Epithelial cell of esophagus (primary cell): ENCODE results near the gene MIPEP.

Source experiments
- DNase-seq: peaks from one replicate; pipeline ENCODE4 v3.0.0; 2010; ENCODE audit warnings: low read depth
- H3K4me3 ChIP-seq: 2 replicates; pipeline ENCODE4 v1.5.1; 2011; ENCODE audit warnings: mild to moderate bottlenecking, low read length, control low read depth
- CTCF ChIP-seq: IDR thresholded peaks from 2 replicates; pipeline ENCODE4 v1.5.1; 2011; ENCODE audit warnings: low read depth, mild to moderate bottlenecking, low read length, control low read depth, inconsistent platforms; ENCODE audit not compliant: insufficient read depth; ENCODE audit errors: missing control alignments

The MIPEP gene

DNA sequence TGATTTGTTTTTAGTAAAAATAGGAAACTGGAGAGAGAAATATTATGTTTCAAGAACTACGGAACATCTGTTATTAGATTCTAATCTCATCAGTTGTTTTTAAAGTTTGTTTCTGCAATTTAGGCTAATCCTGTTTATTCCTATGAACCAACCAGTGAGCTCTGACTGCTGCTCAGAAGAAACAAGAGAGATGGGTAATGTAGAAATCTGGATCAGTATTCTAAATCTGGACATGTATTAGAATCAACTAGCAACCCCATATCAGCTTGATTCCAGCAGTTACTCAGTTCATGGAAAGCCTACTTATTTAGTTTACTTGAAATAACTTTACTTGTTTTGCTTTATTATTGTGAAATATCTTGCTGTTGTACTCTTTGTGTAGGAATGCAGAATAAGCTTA lies 203.8 kb downstream of the MIPEP start:
- H3K4me3 ChIP-seq = no peak overlapping the region
- DNase-seq = no peak
- no peak for TF ChIP-seq CTCF

- H3K4me3 ChIP-seq = no peak overlapping the region
- TF ChIP-seq CTCF = no peak
- DNase-seq = no peak
Observed at GRCh38 chr13:23684647-23685046, 204.6 kb downstream of the MIPEP start.

GRCh38 chr13:23683084-23683483 lies 206.1 kb downstream of the MIPEP start:
- no peak for DNase-seq
- H3K4me3 ChIP-seq = no peak overlapping the region
- TF ChIP-seq CTCF = no peak

DNA sequence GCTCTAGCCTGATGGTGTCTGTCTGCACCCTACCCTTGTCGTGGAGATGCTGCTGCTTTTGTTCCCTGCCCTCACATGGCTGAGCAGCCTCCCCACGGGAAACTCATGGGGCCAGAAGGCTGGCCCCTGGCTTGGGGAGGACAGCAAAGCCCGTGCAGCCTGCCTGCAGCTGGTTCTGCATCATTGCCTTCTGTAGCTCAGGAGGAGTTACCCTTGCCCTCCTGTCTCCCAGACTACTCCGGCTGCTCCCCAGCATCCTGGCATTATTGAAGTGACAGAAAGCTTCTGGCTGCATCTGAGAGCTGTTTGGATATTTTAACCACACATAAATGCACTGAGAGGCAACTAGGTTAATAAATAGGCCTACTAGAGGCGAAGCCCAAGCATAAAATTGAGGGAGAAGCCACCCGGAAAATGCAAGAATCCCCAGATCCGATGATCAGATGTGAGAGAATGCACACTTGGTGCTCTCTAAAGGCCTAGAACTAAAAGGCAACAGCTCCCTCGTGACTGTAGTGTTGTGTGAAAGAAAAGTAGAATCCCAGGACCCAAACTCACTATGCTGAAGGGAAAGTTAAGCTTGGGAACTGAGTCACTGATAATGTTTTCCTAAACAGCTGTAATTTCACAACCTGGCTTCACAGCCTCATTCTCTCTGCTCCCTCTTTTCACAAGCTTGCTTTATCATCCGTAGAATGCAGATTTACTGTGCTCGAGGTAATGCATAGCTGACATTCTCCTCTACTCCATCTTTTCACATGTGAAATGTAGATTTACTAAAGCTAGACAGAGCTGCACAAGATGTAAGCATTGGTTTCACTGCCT lies 208.1 kb downstream of the MIPEP start:
- no peak for TF ChIP-seq CTCF
- no peak overlapping the region for H3K4me3 ChIP-seq
- peak; percentile 29 for DNase-seq
